Measurements from ENCODE around the gene MAN2B1. TPM values are rescaled to one million over a fixed set of nuclear protein-coding genes. Genes with fewer than 3 reads are reported as not detected.

Gene MAN2B1
- total and polyA plus RNA-seq, 2 donors from 2014 or later, result 63.9 to 90.5 TPM

DNA sequence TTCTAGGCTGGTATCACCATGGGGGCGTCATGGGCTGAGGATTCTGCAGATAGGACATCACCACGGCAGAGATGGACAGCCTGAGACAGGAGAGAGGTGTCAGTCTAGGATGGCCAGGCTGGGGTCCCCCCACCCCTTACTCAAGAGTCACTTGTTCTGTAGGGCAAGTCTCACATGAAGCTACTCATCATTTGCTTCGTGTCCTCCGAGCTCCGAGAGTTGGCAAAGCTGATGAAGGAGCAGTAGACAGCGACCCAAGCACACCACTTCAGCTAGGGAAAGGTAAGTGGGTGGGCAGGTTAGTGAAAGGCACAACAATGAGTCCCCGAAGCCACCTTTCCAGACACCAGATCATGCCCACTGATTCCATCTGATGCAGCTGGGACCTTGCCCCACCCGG lies 1.8 kb upstream of the MAN2B1 start:
- intact Hi-C loops (cut with DNase I), result no loop called here
- FAIRE-seq (no peak), DNase-seq (no peak)
- Histone ChIP-seq H3K9me3 (ENCODE audit: control insufficient read depth in 2 of 3, insufficient read depth in 1 of 3, low read length in 3 of 3) (no peaks in the 10 kb centered on the region), H3K27me3 (ENCODE audit: control insufficient read depth, insufficient read depth, low read length) (no peaks in the 10 kb centered on the region), H3K4me3 (ENCODE audit: low read length in 3 of 3) (peak overlapping the region; percentile 77 to 93 (median 84)), H3K9ac (ENCODE audit: low read length in 3 of 3) (peak overlapping the region in 2 of 3 donors; percentile 85 to 90), H3K27ac (ENCODE audit: low read depth in 2 of 2, low read length in 2 of 2) (peak overlapping the region in 1 of 2 donors; percentile 97), H3K4me1 (ENCODE audit: control insufficient read depth in 2 of 3, insufficient read depth in 2 of 3, low read depth in 1 of 3, low read length in 3 of 3) (peaks cover 0 to 29% (median 18%) of the 10 kb centered on the region in 3 donors), H3K36me3 (ENCODE audit: control insufficient read depth in 2 of 3, insufficient read depth in 3 of 3, low read length in 3 of 3) (peaks cover 0 to 7% (median 2%) of the 10 kb centered on the region in 3 donors)
- TF ChIP-seq, protein P1, sequence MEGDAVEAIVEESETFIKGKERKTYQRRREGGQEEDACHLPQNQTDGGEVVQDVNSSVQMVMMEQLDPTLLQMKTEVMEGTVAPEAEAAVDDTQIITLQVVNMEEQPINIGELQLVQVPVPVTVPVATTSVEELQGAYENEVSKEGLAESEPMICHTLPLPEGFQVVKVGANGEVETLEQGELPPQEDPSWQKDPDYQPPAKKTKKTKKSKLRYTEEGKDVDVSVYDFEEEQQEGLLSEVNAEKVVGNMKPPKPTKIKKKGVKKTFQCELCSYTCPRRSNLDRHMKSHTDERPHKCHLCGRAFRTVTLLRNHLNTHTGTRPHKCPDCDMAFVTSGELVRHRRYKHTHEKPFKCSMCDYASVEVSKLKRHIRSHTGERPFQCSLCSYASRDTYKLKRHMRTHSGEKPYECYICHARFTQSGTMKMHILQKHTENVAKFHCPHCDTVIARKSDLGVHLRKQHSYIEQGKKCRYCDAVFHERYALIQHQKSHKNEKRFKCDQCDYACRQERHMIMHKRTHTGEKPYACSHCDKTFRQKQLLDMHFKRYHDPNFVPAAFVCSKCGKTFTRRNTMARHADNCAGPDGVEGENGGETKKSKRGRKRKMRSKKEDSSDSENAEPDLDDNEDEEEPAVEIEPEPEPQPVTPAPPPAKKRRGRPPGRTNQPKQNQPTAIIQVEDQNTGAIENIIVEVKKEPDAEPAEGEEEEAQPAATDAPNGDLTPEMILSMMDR (IDR thresholded peaks at IDR 0.05; ENCODE audit: borderline replicate concordance, extremely low read depth, insufficient read depth), result no peak

DNA sequence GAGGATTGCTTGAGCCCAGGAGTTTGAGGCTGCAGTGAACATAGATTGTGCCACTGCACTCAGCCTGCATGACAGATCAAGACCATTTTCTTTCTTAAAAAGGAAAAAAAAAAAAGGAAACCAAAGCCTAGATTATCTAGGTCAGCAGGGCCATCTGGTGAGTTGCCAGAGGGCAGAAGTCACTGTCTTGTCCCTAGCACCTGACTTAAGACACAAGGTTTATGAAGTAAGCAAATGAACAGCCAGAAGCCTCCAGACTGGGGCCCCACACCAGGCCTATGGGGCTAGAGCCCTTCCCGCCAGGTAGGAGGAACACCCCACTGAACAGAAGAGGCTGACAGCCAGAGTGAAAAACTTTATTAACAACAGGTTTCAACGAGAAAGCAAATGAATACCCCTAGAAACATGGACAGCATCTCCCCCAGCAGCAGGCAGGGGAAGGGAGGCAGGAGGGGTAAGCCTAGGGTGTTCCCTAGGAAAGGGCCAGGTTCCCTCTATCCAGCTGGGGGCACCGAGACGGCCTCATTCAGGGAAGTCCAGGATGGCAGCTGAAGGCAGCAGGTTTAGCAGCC lies 1.3 kb upstream of the MAN2B1 start:
- H3K9me3 ChIP-seq (ENCODE audit: control insufficient read depth in 2 of 3, insufficient read depth in 1 of 3, low read length in 3 of 3), result no peaks in the 10 kb centered on the region
- H3K4me3 ChIP-seq (ENCODE audit: low read length in 3 of 3), result peak overlapping the region in 2 of 3 donors; percentile 77 to 84
- no peaks in the 10 kb centered on the region for H3K27me3 ChIP-seq (ENCODE audit: control insufficient read depth, insufficient read depth, low read length)
- FAIRE-seq (no peak), DNase-seq (no peak)
- H3K36me3 ChIP-seq (ENCODE audit: control insufficient read depth in 2 of 3, insufficient read depth in 3 of 3, low read length in 3 of 3), result peaks cover 0 to 7% (median 5%) of the 10 kb centered on the region in 3 donors
- H3K9ac ChIP-seq (ENCODE audit: low read length in 3 of 3), result peak overlapping the region in 1 of 3 donors; percentile 85
- TF ChIP-seq, protein P1 (IDR thresholded peaks at IDR 0.05; ENCODE audit: borderline replicate concordance, extremely low read depth, insufficient read depth), result no peak
- intact Hi-C loops (cut with DNase I), result no loop called here
- peaks cover 0 to 29% (median 18%) of the 10 kb centered on the region in 3 donors for H3K4me1 ChIP-seq (ENCODE audit: control insufficient read depth in 2 of 3, insufficient read depth in 2 of 3, low read depth in 1 of 3, low read length in 3 of 3)
- no peak overlapping the region for H3K27ac ChIP-seq (ENCODE audit: low read depth in 2 of 2, low read length in 2 of 2)

DNA sequence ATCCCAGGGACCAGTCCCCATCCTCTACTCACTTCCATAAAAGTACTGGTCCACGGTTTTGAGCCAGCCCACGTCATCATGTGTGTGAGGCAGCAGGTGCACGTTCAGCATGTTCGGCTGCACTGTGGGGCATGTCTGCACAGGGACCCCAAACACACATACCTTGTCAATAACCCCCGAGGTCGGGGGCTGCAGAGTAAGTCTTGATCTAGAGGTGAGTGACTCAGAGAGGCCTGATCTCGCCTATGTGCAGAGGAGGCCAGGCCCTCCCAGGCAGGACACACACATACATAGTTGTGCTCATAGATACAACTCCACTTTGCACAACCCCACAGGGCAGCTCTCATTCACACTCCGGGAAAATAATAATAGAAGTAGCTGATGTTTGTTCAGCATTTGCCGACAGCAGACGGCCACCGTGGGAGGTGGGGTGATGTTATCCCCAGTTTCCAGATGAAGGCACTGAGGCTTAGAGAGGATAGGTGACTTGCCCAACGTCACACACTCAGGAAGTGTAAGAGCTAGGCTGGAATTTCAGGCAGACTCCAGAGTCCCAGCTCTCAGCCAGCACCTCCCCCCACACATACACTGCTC lies 774 bp downstream of the MAN2B1 start:
- Histone ChIP-seq H3K27me3 (ENCODE audit: control insufficient read depth, insufficient read depth, low read length) (no peaks in the 10 kb centered on the region), H3K36me3 (ENCODE audit: control insufficient read depth in 2 of 3, insufficient read depth in 3 of 3, low read length in 3 of 3) (peaks cover 3% of the 10 kb centered on the region in 3 donors), H3K27ac (ENCODE audit: low read depth in 2 of 2, low read length in 2 of 2) (no peak overlapping the region), H3K9ac (ENCODE audit: low read length in 3 of 3) (peak overlapping the region; percentile 61 to 81 (median 71)), H3K4me3 (ENCODE audit: low read length in 3 of 3) (peak overlapping the region; percentile 77 to 90 (median 89)), H3K9me3 (ENCODE audit: control insufficient read depth in 2 of 3, insufficient read depth in 1 of 3, low read length in 3 of 3) (no peaks in the 10 kb centered on the region), H3K4me1 (ENCODE audit: control insufficient read depth in 2 of 3, insufficient read depth in 2 of 3, low read depth in 1 of 3, low read length in 3 of 3) (peaks cover 0 to 28% (median 18%) of the 10 kb centered on the region in 3 donors)
- FAIRE-seq (no peak), DNase-seq (no peak)
- intact Hi-C loops (cut with DNase I), result no loop called here
- TF ChIP-seq, protein P1 (IDR thresholded peaks at IDR 0.05; ENCODE audit: borderline replicate concordance, extremely low read depth, insufficient read depth), result no peak
